ENCODE results near the gene CXCL9. TPM values are rescaled to one million over a fixed set of nuclear protein-coding genes. Genes with fewer than 3 reads are reported as not detected.

The CXCL9 gene
- total RNA-seq, 1 donor from 2014 or later: 1.4 TPM

- Histone ChIP-seq H3K4me3 (no peak overlapping the region), H3K4me1 (no peaks in the 10 kb centered on the region), H3K27ac (no peak overlapping the region), H3K27me3 (no peaks in the 10 kb centered on the region), H3K9me3 (no peaks in the 10 kb centered on the region), H3K36me3 (no peaks in the 10 kb centered on the region)
- ATAC-seq: no peak
- no peak for TF ChIP-seq CTCF (IDR thresholded peaks at IDR 0.05)
- DNase-seq: no peak
- intact Hi-C loops (cut with DNase I): loop anchor here (5.0 kb wide), 1 partner anchor 74 kb away; the partner anchor contains the start of gene ART3
These were observed 9.4 kb downstream of the CXCL9 start for GRCh38 chr4:75997946-75998345.

GRCh38 chr4:75997081-75997480 lies 10.2 kb downstream of the CXCL9 start:
- TF ChIP-seq CTCF (IDR thresholded peaks at IDR 0.05): no peak
- Histone ChIP-seq H3K4me1 (no peaks in the 10 kb centered on the region), H3K36me3 (no peaks in the 10 kb centered on the region), H3K9me3 (no peaks in the 10 kb centered on the region), H3K27me3 (no peaks in the 10 kb centered on the region), H3K27ac (no peak overlapping the region), H3K4me3 (no peak overlapping the region)
- intact Hi-C loops (cut with DNase I): loop anchor here (5.0 kb wide), 1 partner anchor 75 kb away; the partner anchor contains the start of gene ART3
- ATAC-seq (no peak), DNase-seq (no peak)

GRCh38 chr4:75995727-75996126 lies 11.6 kb downstream of the CXCL9 start:
- peak; percentile 73 for TF ChIP-seq CTCF (IDR thresholded peaks at IDR 0.05)
- no peaks in the 10 kb centered on the region for H3K36me3 ChIP-seq
- H3K27me3 ChIP-seq: no peaks in the 10 kb centered on the region
- H3K27ac ChIP-seq: no peak overlapping the region
- peaks cover 3% of the 10 kb centered on the region for H3K4me1 ChIP-seq
- H3K9me3 ChIP-seq: no peaks in the 10 kb centered on the region
- ATAC-seq: peak; percentile 42
- DNase-seq: no peak
- no peak overlapping the region for H3K4me3 ChIP-seq
- intact Hi-C loops (cut with DNase I): loop anchor here (5.0 kb wide), 1 partner anchor 77 kb away; the partner anchor contains the start of gene ART3

GRCh38 chr4:75992462-75992861 lies 14.8 kb downstream of the CXCL9 start:
- TF ChIP-seq CTCF (IDR thresholded peaks at IDR 0.05): no peak
- H3K4me3 ChIP-seq: no peak overlapping the region
- DNase-seq (no peak), ATAC-seq (no peak)
- no peak overlapping the region for H3K27ac ChIP-seq
- H3K4me1 ChIP-seq: peaks cover 17% of the 10 kb centered on the region
- H3K36me3 ChIP-seq: no peaks in the 10 kb centered on the region
- no peaks in the 10 kb centered on the region for H3K27me3 ChIP-seq
- H3K9me3 ChIP-seq: no peaks in the 10 kb centered on the region
- intact Hi-C loops (cut with DNase I): no loop called here

- no peaks in the 10 kb centered on the region for H3K36me3 ChIP-seq
- peak overlapping the region; percentile 81 for H3K27ac ChIP-seq
- DNase-seq (no peak), ATAC-seq (no peak)
- H3K9me3 ChIP-seq: no peaks in the 10 kb centered on the region
- no peak for TF ChIP-seq CTCF (IDR thresholded peaks at IDR 0.05)
- H3K4me1 ChIP-seq: peaks cover 20% of the 10 kb centered on the region
- no peaks in the 10 kb centered on the region for H3K27me3 ChIP-seq
- intact Hi-C loops (cut with DNase I): no loop called here
- peak overlapping the region; percentile 97 for H3K4me3 ChIP-seq
These were observed 17.3 kb downstream of the CXCL9 start for GRCh38 chr4:75989846-75990528.

Data from upper lobe of right lung (tissue), 1 donor.